A549 (cell line): ENCODE measurements around the gene PACS1. TPM values are rescaled to one million over a fixed set of nuclear protein-coding genes. Genes with fewer than 3 reads are reported as not detected.
A peak's percentile ranks its signal among the peaks of the same experiment; 100 is the strongest.

Source experiments
- ATAC-seq, 2 experiments: fragments of 200-7000 bp in 1 of 2; fragments of >200 bp in 1 of 2; cut with Nextera tagmentation in 1 of 2; cut with Tn5 transposase in 1 of 2; 3 replicates each; pipeline versions ENCODE4 v1.8.0 to v1.9.1; 2018 to 2020; ENCODE audit warnings: mild to moderate bottlenecking in 1 of 2, moderate library complexity in 1 of 2
- CTCF ChIA-PET: fragments of 300-600 bp; sonication (Branson Sonifier 250); formaldehyde crosslinking; extraction: SDS; loops from one replicate; lab custom pipeline; 2021; ENCODE audit warnings: antibody characterized with exemption, inconsistent platforms; lab: Yijun Ruan, JAX
- POLR2A ChIA-PET: fragments of 350-600 bp; formaldehyde crosslinking; extraction: SDS; loops from one replicate; lab custom pipeline; 2021; ENCODE audit warnings: antibody characterized with exemption, inconsistent platforms; lab: Yijun Ruan, JAX
- DNase-seq, 2 experiments: peaks; one replicate each; pipeline versions ENCODE4 v3.0.0 to v3.0.0-alpha.2; 2011 to 2016; ENCODE audit warnings: low read depth in 1 of 2, low spot score in 1 of 2
- FAIRE-seq: peaks from 2 replicates; lab custom pipeline; 2011; peaks lifted over from hg19 to GRCh38; lab: Jason Lieb, UNC
- H3K27ac ChIP-seq, 2 experiments: fragments of >200 bp; sonication (Bioruptor Twin); formaldehyde crosslinking; 3 replicates each; pipeline ENCODE4 v1.5.1; 2016 to 2017
- H3K4me1 ChIP-seq: fragments of >200 bp; sonication (Bioruptor Twin); formaldehyde crosslinking; 3 replicates; pipeline ENCODE4 v1.6.1; 2016
- H3K4me2 ChIP-seq: fragments of >200 bp; sonication (Bioruptor Twin); formaldehyde crosslinking; 3 replicates; pipeline ENCODE4 v1.6.1; 2016
- H3K4me3 ChIP-seq: fragments of >200 bp; sonication (Bioruptor Twin); formaldehyde crosslinking; 3 replicates; pipeline ENCODE4 v1.5.1; 2016
- H3K9me3 ChIP-seq: fragments of >200 bp; sonication (Bioruptor Twin); formaldehyde crosslinking; 3 replicates; pipeline ENCODE4 v1.6.1; 2016
- BHLHE40 ChIP-seq: IDR thresholded peaks from 2 replicates; pipeline ENCODE4 v1.6.1; 2012; ENCODE audit warnings: low read depth, low read length, inconsistent platforms
- CBX8 ChIP-seq: fragments of 200-600 bp; sonication (generic); IDR thresholded peaks from 2 replicates; pipeline ENCODE4 v1.6.1; 2016
- CHD4 ChIP-seq: fragments of 200-600 bp; sonication (generic); IDR thresholded peaks from 2 replicates; pipeline ENCODE4 v1.6.1; 2016; ENCODE audit warnings: antibody characterized with exemption, mild to moderate bottlenecking, borderline replicate concordance
- FOSB ChIP-seq: fragments of 250-450 bp; sonication (Bioruptor Pico); IDR thresholded peaks from 2 replicates; pipeline ENCODE4 v1.5.0; 2020; ENCODE audit warnings: mild to moderate bottlenecking, moderate library complexity
- FOSL2 ChIP-seq, 2 experiments: fragments of 450-650 bp in 1 of 2; fragments of >200 bp in 1 of 2; sonication (Bioruptor Twin) in 1 of 2; formaldehyde crosslinking; IDR thresholded peaks; 2 replicates each; pipeline versions ENCODE4 v1.5.0 to v1.6.1; 2016 to 2020; ENCODE audit warnings: mild to moderate bottlenecking in 1 of 2, moderate library complexity in 1 of 2
- FOXS1 ChIP-seq: fragments of 250-450 bp; sonication (Bioruptor Pico); IDR thresholded peaks from 2 replicates; pipeline ENCODE4 v1.5.0; 2020; ENCODE audit warnings: mild to moderate bottlenecking, moderate library complexity
- GATA3 ChIP-seq: IDR thresholded peaks from 2 replicates; pipeline ENCODE4 v1.6.1; 2012; ENCODE audit warnings: borderline replicate concordance
- HDAC2 ChIP-seq: fragments of 200-600 bp; sonication (generic); IDR thresholded peaks from 2 replicates; pipeline ENCODE4 v1.6.1; 2016
- HEYL ChIP-seq: fragments of 250-450 bp; sonication (Bioruptor Pico); IDR thresholded peaks from 2 replicates; pipeline ENCODE4 v1.8.0; 2021; ENCODE audit warnings: mild to moderate bottlenecking, moderate library complexity
- HOXA7 ChIP-seq: fragments of 250-450 bp; sonication (Bioruptor Pico); IDR thresholded peaks from 2 replicates; pipeline ENCODE4 v1.5.0; 2020; ENCODE audit warnings: mild to moderate bottlenecking, moderate library complexity
- KDM1A ChIP-seq: fragments of 200-600 bp; sonication (generic); IDR thresholded peaks from 2 replicates; pipeline ENCODE4 v1.6.1; 2016; ENCODE audit warnings: low read depth, mild to moderate bottlenecking
- KDM5A ChIP-seq: fragments of 200-600 bp; sonication (generic); IDR thresholded peaks from 2 replicates; pipeline ENCODE4 v1.6.1; 2016; ENCODE audit warnings: antibody characterized with exemption, mild to moderate bottlenecking
- NR3C1 ChIP-seq: fragments of >200 bp; sonication (Bioruptor Twin); formaldehyde crosslinking; IDR thresholded peaks from 3 replicates; pipeline ENCODE4 v1.6.1; 2017
- POLR2AphosphoS2 ChIP-seq: conservative IDR thresholded peaks from 2 replicates; pipeline ENCODE4 v1.6.1; 2012; ENCODE audit warnings: low read length, improper control_type of control experiment, inconsistent platforms
- RAD21 ChIP-seq, 2 experiments: fragments of >200 bp in 1 of 2; sonication (Bioruptor Twin) in 1 of 2; formaldehyde crosslinking in 1 of 2; IDR thresholded peaks in 1 of 2; conservative IDR thresholded peaks in 1 of 2; 2 replicates in 1 of 2; 3 replicates in 1 of 2; pipeline ENCODE4 v1.6.1; 2012 to 2018; ENCODE audit warnings: inconsistent platforms in 1 of 2
- RARB ChIP-seq: fragments of 250-450 bp; sonication (Bioruptor Pico); IDR thresholded peaks from 2 replicates; pipeline ENCODE4 v1.8.0; 2021; ENCODE audit warnings: mild to moderate bottlenecking, moderate library complexity
- RCOR1 ChIP-seq: fragments of 150-350 bp; IDR thresholded peaks from 2 replicates; pipeline ENCODE4 v1.6.1; 2014; ENCODE audit warnings: antibody characterized with exemption, low read length, low read depth
- SREBF2 ChIP-seq: fragments of 450-650 bp; IDR thresholded peaks from 2 replicates; pipeline ENCODE4 v1.6.1; 2014; ENCODE audit warnings: mild to moderate bottlenecking, moderate library complexity
- ZFP36 ChIP-seq: fragments of 450-650 bp; IDR thresholded peaks from 2 replicates; pipeline ENCODE4 v1.6.1; 2014; ENCODE audit warnings: borderline replicate concordance; ENCODE audit not compliant: partially characterized antibody
- ZNF302 ChIP-seq: fragments of 250-450 bp; sonication (Bioruptor Pico); IDR thresholded peaks from 2 replicates; pipeline ENCODE4 v1.9.0; 2021; ENCODE audit warnings: inconsistent platforms, mild to moderate bottlenecking, moderate library complexity
- WGBS: methylation state at CpG from one replicate; pipeline ENCODE4 v1.1.6; 2017; ENCODE audit errors: missing lambda C conversion rate; 5-methylcytosine and 5-hydroxymethylcytosine counted together
- polyA plus RNA-seq, 4 experiments: library from polyadenylated mRNA; depleted of rRNA in 3 of 4; stranded (reverse); fragments of >200 nt; fragmentation: RNase III in 1 of 4; extraction: RNeasy Plus Mini Kit Qiagen cat#74134 plus additional on column Dnase treatment in 1 of 4; gene quantifications; 2 replicates in 3 of 4; 3 replicates in 1 of 4; pipeline ENCODE4 v1.2.3, GENCODE V29; 2011 to 2017
- TF ChIP-seq, protein P1 (sequence below): fragments of >200 bp; sonication (Bioruptor Twin); formaldehyde crosslinking; IDR thresholded peaks from 2 replicates; pipeline ENCODE4 v1.6.1; 2016
- TF ChIP-seq, protein P2 (sequence below): fragments of 250-450 bp; sonication (Bioruptor Pico); IDR thresholded peaks from 2 replicates; pipeline ENCODE4 v1.5.0; 2021; ENCODE audit warnings: mild to moderate bottlenecking, moderate library complexity, borderline replicate concordance
- TF ChIP-seq, protein P3 (sequence below): fragments of 150-350 bp; IDR thresholded peaks from 2 replicates; pipeline ENCODE4 v1.6.1; 2014; ENCODE audit warnings: low read depth, mild to moderate bottlenecking, low read length
- TF ChIP-seq, protein P4 (sequence below): fragments of 200-600 bp; sonication (generic); IDR thresholded peaks from 2 replicates; pipeline ENCODE4 v1.6.1; 2016; ENCODE audit warnings: antibody characterized with exemption, mild to moderate bottlenecking, moderate library complexity
- TF ChIP-seq, protein P5 (sequence below): fragments of 250-450 bp; sonication (Bioruptor Pico); IDR thresholded peaks from 2 replicates; pipeline ENCODE4 v1.5.0; 2020; ENCODE audit warnings: low read depth, mild to moderate bottlenecking, moderate library complexity

Gene PACS1
- polyA plus RNA-seq, 2 of the 4 experiments (the other 2 are of a cell fraction) = 48.2 to 59.1 TPM

DNA sequence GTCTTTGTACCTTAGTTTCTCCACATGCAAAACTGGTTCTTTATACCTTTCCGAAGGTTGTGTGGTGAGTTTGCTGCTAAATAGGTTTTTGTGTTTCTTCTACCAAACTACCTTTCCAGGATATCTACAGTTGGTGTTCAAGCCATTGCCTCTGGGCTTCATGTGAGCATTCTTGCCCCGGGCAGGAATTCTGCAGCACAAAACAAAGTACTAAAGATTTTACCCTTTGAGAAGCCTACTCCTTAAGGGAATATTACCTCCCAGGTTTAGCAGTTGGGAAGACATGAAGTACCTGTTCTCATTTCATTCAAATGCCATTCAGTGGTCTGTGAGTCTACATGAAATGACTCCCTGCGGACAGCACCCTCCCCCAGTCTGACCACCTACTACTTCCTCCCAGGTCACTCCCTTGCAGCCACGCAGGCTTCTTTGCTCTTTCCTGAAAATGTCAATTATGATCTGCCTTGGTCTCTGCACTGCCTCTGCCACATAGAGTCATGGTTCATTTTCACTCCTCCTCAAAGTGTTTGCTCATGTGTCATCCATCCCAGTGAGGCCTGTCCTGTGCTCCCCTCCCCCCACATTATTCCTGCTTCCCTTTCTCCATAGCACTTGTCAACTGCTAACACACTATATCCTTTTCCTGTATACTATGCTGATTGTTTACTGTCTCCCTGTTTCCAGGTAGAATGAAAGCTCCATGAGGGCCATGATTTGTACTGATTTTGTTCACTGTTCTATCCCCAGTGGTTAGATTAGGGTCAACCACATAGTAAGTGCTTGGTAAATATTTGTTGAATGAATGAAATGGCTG is 36.9 kb downstream of the PACS1 start:
- Histone ChIP-seq H3K27ac (peak overlapping the region; percentile 93; a peak in 5 of 6 replicates), H3K4me3 (no peak overlapping the region), H3K4me2 (peak overlapping the region; percentile 43), H3K4me1 (peaks cover 96% of the 10 kb centered on the region), H3K9me3 (no peaks in the 10 kb centered on the region)
- no peak for TF ChIP-seq KDM5A
- TF ChIP-seq HDAC2 = no peak
- TF ChIP-seq CHD4 = no peak
- no peak for TF ChIP-seq ZNF302 (CRISPR knock-in tag)
- no peak for TF ChIP-seq KDM1A
- no peak for TF ChIP-seq FOSB (CRISPR knock-in tag)
- TF ChIP-seq, protein P1, sequence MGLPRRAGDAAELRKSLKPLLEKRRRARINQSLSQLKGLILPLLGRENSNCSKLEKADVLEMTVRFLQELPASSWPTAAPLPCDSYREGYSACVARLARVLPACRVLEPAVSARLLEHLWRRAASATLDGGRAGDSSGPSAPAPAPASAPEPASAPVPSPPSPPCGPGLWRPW = no peak
- TF ChIP-seq HEYL (CRISPR knock-in tag) = no peak
- TF ChIP-seq CBX8 = no peak
- no peak for TF ChIP-seq POLR2AphosphoS2
- no peak for TF ChIP-seq GATA3
- no peak for TF ChIP-seq BHLHE40
- TF ChIP-seq, protein P2, sequence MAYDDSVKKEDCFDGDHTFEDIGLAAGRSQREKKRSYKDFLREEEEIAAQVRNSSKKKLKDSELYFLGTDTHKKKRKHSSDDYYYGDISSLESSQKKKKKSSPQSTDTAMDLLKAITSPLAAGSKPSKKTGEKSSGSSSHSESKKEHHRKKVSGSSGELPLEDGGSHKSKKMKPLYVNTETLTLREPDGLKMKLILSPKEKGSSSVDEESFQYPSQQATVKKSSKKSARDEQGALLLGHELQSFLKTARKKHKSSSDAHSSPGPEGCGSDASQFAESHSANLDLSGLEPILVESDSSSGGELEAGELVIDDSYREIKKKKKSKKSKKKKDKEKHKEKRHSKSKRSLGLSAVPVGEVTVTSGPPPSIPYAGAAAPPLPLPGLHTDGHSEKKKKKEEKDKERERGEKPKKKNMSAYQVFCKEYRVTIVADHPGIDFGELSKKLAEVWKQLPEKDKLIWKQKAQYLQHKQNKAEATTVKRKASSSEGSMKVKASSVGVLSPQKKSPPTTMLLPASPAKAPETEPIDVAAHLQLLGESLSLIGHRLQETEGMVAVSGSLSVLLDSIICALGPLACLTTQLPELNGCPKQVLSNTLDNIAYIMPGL (CRISPR knock-in tag) = no peak
- no peak for TF ChIP-seq NR3C1
- ATAC-seq = peak in 1 of 2 experiments; percentile 35; a peak in 3 of 6 replicates
- 56% methylated on average over 4 of the region's 4 CpGs for WGBS
- no peak for FAIRE-seq
- ChIA-PET CTCF (interaction anchor here (1.4 to 6.7 kb wide), 5 partner anchors 9 to 61 kb away, joined by 3 to 37 read pairs (median 4); no protein-coding TSS in a partner anchor), POLR2A (no interaction called here)
- DNase-seq = peak in 1 of 2 experiments; percentile 23

DNA sequence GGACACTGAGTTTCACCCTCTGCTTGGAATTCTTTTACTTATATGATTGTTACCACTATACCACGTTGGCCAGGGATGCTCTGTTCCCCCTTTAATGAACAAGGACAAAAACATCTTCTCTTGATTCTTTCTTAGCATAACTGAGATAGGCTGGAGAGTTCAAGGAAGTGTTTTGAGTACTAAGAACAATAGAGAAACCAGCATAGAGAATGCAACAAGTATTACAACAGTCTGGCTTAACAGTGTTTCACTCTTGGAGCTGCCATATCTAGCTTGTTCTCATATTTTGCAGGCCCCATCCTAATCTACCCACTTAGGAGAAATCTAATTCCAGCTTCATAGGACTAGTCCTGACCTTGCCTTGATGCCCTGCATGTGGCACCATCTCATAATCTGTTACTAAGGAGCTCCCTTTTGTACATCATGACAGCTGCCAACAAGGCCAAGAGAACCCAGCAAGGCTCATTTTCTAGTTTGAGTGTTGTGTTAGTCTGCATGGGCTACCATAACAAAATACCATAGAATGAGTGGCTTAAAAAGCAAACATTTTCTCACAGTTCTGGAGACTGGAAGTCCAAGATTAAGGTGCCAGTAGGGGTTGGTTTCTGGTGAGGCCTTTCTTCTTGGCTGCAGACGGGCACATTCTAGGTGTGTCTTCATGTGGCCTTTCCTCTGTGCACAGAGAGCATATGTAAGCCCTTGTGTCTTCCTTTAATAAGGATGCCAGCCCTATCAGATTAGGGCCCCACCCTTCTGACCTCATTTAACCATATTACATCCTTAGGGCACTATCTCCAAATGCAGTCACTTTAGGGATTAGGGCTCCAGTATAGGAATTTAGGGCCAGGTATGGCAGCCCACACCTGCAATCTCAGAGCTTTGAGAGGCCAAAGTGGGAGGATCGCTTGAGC is 37.8 kb downstream of the PACS1 start:
- ChIA-PET POLR2A (no interaction called here), CTCF (interaction anchor here (1.4 to 6.7 kb wide), 4 partner anchors 10 to 62 kb away, joined by 3 to 37 read pairs (median 4); no protein-coding TSS in a partner anchor)
- DNase-seq (no peak), FAIRE-seq (no peak), ATAC-seq (no peak)
- 65% methylated on average over 3 of the region's 3 CpGs for WGBS
- peaks cover 98% of the 10 kb centered on the region for H3K4me1 ChIP-seq
- TF ChIP-seq RARB (CRISPR knock-in tag) = no peak
- TF ChIP-seq ZFP36 = no peak
- no peak for TF ChIP-seq FOXS1 (CRISPR knock-in tag)
- no peak for TF ChIP-seq HEYL (CRISPR knock-in tag)
- no peak for TF ChIP-seq ZNF302 (CRISPR knock-in tag)
- TF ChIP-seq CBX8 = no peak
- no peak for TF ChIP-seq RCOR1
- TF ChIP-seq, protein P3, sequence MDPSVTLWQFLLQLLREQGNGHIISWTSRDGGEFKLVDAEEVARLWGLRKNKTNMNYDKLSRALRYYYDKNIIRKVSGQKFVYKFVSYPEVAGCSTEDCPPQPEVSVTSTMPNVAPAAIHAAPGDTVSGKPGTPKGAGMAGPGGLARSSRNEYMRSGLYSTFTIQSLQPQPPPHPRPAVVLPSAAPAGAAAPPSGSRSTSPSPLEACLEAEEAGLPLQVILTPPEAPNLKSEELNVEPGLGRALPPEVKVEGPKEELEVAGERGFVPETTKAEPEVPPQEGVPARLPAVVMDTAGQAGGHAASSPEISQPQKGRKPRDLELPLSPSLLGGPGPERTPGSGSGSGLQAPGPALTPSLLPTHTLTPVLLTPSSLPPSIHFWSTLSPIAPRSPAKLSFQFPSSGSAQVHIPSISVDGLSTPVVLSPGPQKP = no peak
- TF ChIP-seq HOXA7 = no peak
- TF ChIP-seq, protein P4, sequence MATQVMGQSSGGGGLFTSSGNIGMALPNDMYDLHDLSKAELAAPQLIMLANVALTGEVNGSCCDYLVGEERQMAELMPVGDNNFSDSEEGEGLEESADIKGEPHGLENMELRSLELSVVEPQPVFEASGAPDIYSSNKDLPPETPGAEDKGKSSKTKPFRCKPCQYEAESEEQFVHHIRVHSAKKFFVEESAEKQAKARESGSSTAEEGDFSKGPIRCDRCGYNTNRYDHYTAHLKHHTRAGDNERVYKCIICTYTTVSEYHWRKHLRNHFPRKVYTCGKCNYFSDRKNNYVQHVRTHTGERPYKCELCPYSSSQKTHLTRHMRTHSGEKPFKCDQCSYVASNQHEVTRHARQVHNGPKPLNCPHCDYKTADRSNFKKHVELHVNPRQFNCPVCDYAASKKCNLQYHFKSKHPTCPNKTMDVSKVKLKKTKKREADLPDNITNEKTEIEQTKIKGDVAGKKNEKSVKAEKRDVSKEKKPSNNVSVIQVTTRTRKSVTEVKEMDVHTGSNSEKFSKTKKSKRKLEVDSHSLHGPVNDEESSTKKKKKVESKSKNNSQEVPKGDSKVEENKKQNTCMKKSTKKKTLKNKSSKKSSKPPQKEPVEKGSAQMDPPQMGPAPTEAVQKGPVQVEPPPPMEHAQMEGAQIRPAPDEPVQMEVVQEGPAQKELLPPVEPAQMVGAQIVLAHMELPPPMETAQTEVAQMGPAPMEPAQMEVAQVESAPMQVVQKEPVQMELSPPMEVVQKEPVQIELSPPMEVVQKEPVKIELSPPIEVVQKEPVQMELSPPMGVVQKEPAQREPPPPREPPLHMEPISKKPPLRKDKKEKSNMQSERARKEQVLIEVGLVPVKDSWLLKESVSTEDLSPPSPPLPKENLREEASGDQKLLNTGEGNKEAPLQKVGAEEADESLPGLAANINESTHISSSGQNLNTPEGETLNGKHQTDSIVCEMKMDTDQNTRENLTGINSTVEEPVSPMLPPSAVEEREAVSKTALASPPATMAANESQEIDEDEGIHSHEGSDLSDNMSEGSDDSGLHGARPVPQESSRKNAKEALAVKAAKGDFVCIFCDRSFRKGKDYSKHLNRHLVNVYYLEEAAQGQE = no peak
- TF ChIP-seq, protein P5, sequence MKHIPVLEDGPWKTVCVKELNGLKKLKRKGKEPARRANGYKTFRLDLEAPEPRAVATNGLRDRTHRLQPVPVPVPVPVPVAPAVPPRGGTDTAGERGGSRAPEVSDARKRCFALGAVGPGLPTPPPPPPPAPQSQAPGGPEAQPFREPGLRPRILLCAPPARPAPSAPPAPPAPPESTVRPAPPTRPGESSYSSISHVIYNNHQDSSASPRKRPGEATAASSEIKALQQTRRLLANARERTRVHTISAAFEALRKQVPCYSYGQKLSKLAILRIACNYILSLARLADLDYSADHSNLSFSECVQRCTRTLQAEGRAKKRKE = no peak
- no peak for TF ChIP-seq CHD4
- TF ChIP-seq RAD21 (conservative IDR thresholded peaks at IDR 0.05 in 1 of 2, IDR thresholded peaks at IDR 0.05 in 1 of 2) = no peak
- no peak for TF ChIP-seq FOSL2 (IDR thresholded peaks at IDR 0.05)
- no peak for TF ChIP-seq FOSL2 (CRISPR knock-in tag; IDR thresholded peaks at IDR 0.05)
- TF ChIP-seq SREBF2 = no peak
- no peak overlapping the region for H3K4me3 ChIP-seq
- no peaks in the 10 kb centered on the region for H3K9me3 ChIP-seq
- H3K4me2 ChIP-seq = peak overlapping the region; percentile 43
- H3K27ac ChIP-seq = peak overlapping the region; percentile 93; a peak in 5 of 6 replicates
